SIG-M5 treated with dmso at 0.1 percent for 504 hours (cell line): Measurements from ENCODE around the gene ACBD3.

Source experiments
- DNase-seq: peaks from one replicate; lab custom pipeline; 2025; ENCODE audit not compliant: unreplicated experiment; lab: John Stamatoyannopoulos, UW

Gene ACBD3

GRCh38 chr1:226202246-226202645 is 15.7 kb upstream of the ACBD3 start:
- no peak for DNase-seq

- peak; percentile 24 for DNase-seq
These were observed 14.6 kb upstream of the ACBD3 start for GRCh38 chr1:226201029-226201593.

GRCh38 chr1:226199971-226200370 is 13.4 kb upstream of the ACBD3 start:
- peak; percentile 33 for DNase-seq

GRCh38 chr1:226195144-226195543 is 8.6 kb upstream of the ACBD3 start:
- DNase-seq = no peak

GRCh38 chr1:226187380-226187779 is 839 bp upstream of the ACBD3 start:
- no peak for DNase-seq

GRCh38 chr1:226187019-226187322 is 430 bp upstream of the ACBD3 start:
- no peak for DNase-seq

GRCh38 chr1:226185141-226186036 is 1.2 kb downstream of the ACBD3 start:
- DNase-seq = peak; percentile 42

- DNase-seq = peak; percentile 91
These were observed 4.4 kb downstream of the ACBD3 start for GRCh38 chr1:226181996-226182714.

GRCh38 chr1:226176870-226177269 is 9.7 kb downstream of the ACBD3 start:
- no peak for DNase-seq

GRCh38 chr1:226172589-226172988 is 14.0 kb downstream of the ACBD3 start:
- no peak for DNase-seq

GRCh38 chr1:226166341-226166740 is 20.2 kb downstream of the ACBD3 start:
- DNase-seq = no peak

GRCh38 chr1:226164154-226164553 is 22.4 kb downstream of the ACBD3 start:
- no peak for DNase-seq

- no peak for DNase-seq
These were observed 23.6 kb downstream of the ACBD3 start for GRCh38 chr1:226162898-226163297.

GRCh38 chr1:226158983-226159382 is 27.6 kb downstream of the ACBD3 start:
- DNase-seq = no peak

- DNase-seq = no peak
These were observed 28.1 kb downstream of the ACBD3 start for GRCh38 chr1:226158457-226158856.

- no peak for DNase-seq
These were observed 28.7 kb downstream of the ACBD3 start for GRCh38 chr1:226157761-226158316.

GRCh38 chr1:226154593-226154992 is 31.9 kb downstream of the ACBD3 start:
- no peak for DNase-seq

- DNase-seq = peak; percentile 30
These were observed 36.7 kb downstream of the ACBD3 start for GRCh38 chr1:226149806-226150205.

GRCh38 chr1:226148121-226148648 is 38.4 kb downstream of the ACBD3 start:
- DNase-seq = no peak

GRCh38 chr1:226144045-226144444 is 42.5 kb downstream of the ACBD3 start:
- DNase-seq = no peak

- DNase-seq = no peak
These were observed 50.8 kb downstream of the ACBD3 start for GRCh38 chr1:226135709-226136108.
